Heart right ventricle (tissue), 16 donors: ENCODE results near the gene GPR3. TPM values are rescaled to one million over a fixed set of nuclear protein-coding genes. Genes with fewer than 3 reads are reported as not detected.

Source experiments
- ATAC-seq, 8 donors: fragments of 200-7000 bp; cut with Tn5 transposase; one replicate each; pipeline ENCODE4 v1.9.1; 2020; ENCODE audit warnings: mild to moderate bottlenecking in 8 of 8, moderate library complexity in 8 of 8, moderate number of reproducible peaks in 1 of 8
- DNase-seq, 2 donors: peaks; one replicate each; pipeline ENCODE4 v3.0.0-alpha.2; 2020
- H3K27ac ChIP-seq, 10 donors: fragments of 200-600 bp; sonication (generic) in 2 of 10; one replicate each; pipeline versions ENCODE4 v1.5.0 to v1.8.0; 2020 to 2022; ENCODE audit warnings: mild to moderate bottlenecking in 3 of 10
- H3K27me3 ChIP-seq, 7 donors: fragments of 200-600 bp; one replicate each; pipeline ENCODE4 v1.8.0; 2021 to 2022; ENCODE audit warnings: mild to moderate bottlenecking in 2 of 7
- H3K36me3 ChIP-seq, 9 donors: fragments of 200-600 bp; sonication (generic) in 1 of 9; one replicate each; pipeline versions ENCODE4 v1.5.0 to v1.8.0; 2020 to 2022; ENCODE audit warnings: mild to moderate bottlenecking in 2 of 9
- H3K4me1 ChIP-seq, 9 donors: fragments of 200-600 bp; sonication (generic) in 1 of 9; one replicate each; pipeline versions ENCODE4 v1.5.0 to v1.8.0; 2020 to 2022; ENCODE audit warnings: mild to moderate bottlenecking in 4 of 9
- H3K4me3 ChIP-seq, 10 donors: fragments of 200-600 bp; sonication (generic) in 2 of 10; one replicate each; pipeline versions ENCODE4 v1.5.0 to v1.8.0; 2020 to 2022; ENCODE audit warnings: mild to moderate bottlenecking in 7 of 10, moderate library complexity in 2 of 10
- H3K9me3 ChIP-seq, 11 donors: fragments of 200-600 bp in 10 of 11; sonication (generic) in 2 of 11; one replicate each; pipeline versions ENCODE4 v1.5.0 to v1.8.0; 2013 to 2022; ENCODE audit warnings: mild to moderate bottlenecking in 2 of 11, control low read depth in 1 of 11, moderate library complexity in 1 of 11
- CTCF ChIP-seq, 9 donors: fragments of 200-600 bp; sonication (generic) in 2 of 9; IDR thresholded peaks; one replicate each; pipeline versions ENCODE4 v1.5.0 to v1.8.0; 2021 to 2022; ENCODE audit warnings: antibody characterized with exemption in 9 of 9, mild to moderate bottlenecking in 5 of 9, moderate library complexity in 1 of 9
- WGBS, 2 donors: extraction: QIAGEN DNeasy Blood & Tissue Kit; methylation state at CpG; one replicate each; pipeline ENCODE4 v1.1.7; 2013; ENCODE audit warnings: inconsistent platforms in 1 of 2; 5-methylcytosine and 5-hydroxymethylcytosine counted together
- intact Hi-C, 10 donors: fragments of 100-400 bp; cut with DNase I; formaldehyde crosslinking; loops; one replicate each; pipeline versions ENCODE4 v1.11.1 to v1.14.2; 2022
- polyA plus RNA-seq, 2 donors: library from polyadenylated mRNA; stranded (reverse); fragments of 200-250 nt; gene quantifications; one replicate each; pipeline ENCODE4 v1.2.3, GENCODE V29; 2013
- total RNA-seq, 10 donors: library from RNA; stranded (reverse); fragmentation: NEBNext Ultra II Directional in 3 of 10; extraction: Animal tissue kit (Norgen Biotek cat#: 25700) in 3 of 10; gene quantifications; one replicate each; pipeline versions ENCODE4 v1.2.1 to v1.2.4, GENCODE V29; 2021 to 2023
- donor health status: Arrhythmogenic right ventricular cardiomyopathy.
- donor health status: ischemic (EF 13 %, LVEDD 7.1; RV severe dilation, severe dysfunction).
- donor health status: healthy with polysubstance abuse.
- donor health status: DM: no; HTN: yes; CAD: no.
- donor health status: DM: no; HTN: no; CAD: no.
- donor health status: ischemic (EF 25% LVEDD 6.9; RV normal size, moderate dysfunction).
- donor health status: ischemic (EF 25% LVEDD 5.7; RV mildly dilated, moderate dysfunction).
- donor health status: healthy.
- donor health status: DM: yes; HTN: yes; CAD: no.
- donor health status: Ischemic cardiomyopathy.
- donor health status: ischemic (EF 35%, LVEDD 5.7; RV mildly dilated, moderate dysfunction).
- donor health status: nonischemic (EF 11% LVEDD 7.7; RV severe dilation, severe dysfunction).
- donor health status: DM: yes; HTN: yes; CAD: no.
- donor health status: PGD.
- donor health status: ischemic (EF 29% LVEDD 5.4; RV normal size, mild dysfunction).
- donor health status: nonischemic (EF 23%, LVEDD 6.1; RV moderate dilation, normal function).

The GPR3 gene
- total and polyA plus RNA-seq, 12 donors: 0.27 to 3.4 (median 0.42) TPM; not detected in 1

- no peaks in the 10 kb centered on the region for H3K9me3 ChIP-seq
- intact Hi-C loops: loop anchor here in 2 of 10 donors (10.0 kb wide), 1 partner anchor 45 kb away; no protein-coding TSS in a partner anchor
- peaks cover 14 to 31% (median 26%) of the 10 kb centered on the region in 9 donors for H3K4me1 ChIP-seq
- WGBS, 2 donors: 8% methylated on average over 78 to 84 of the region's 84 CpGs
- peak overlapping the region in 9 of 10 donors; percentile 29 to 59 (median 48) for H3K4me3 ChIP-seq
- TF ChIP-seq CTCF (IDR thresholded peaks at IDR 0.05): no peak
- no peaks in the 10 kb centered on the region for H3K27me3 ChIP-seq
- peak; percentile 55 to 81 (median 68) for ATAC-seq
- peak; percentile 57 to 69 for DNase-seq
- H3K27ac ChIP-seq: no peak overlapping the region
- peaks cover 0 to 33% (median 2%) of the 10 kb centered on the region in 9 donors for H3K36me3 ChIP-seq
Observed at GRCh38 chr1:27349784-27350662, 42.4 kb upstream of the GPR3 start.

- Histone ChIP-seq H3K27ac (peak overlapping the region in 5 of 10 donors; percentile 4 to 59 (median 55)), H3K4me3 (peak overlapping the region in 9 of 10 donors; percentile 1 to 59 (median 48)), H3K9me3 (no peaks in the 10 kb centered on the region), H3K4me1 (peaks cover 14 to 31% (median 26%) of the 10 kb centered on the region in 9 donors), H3K36me3 (peaks cover 0 to 39% (median 10%) of the 10 kb centered on the region in 9 donors), H3K27me3 (no peaks in the 10 kb centered on the region)
- peak in 2 of 9 donors; percentile 23 to 33 for TF ChIP-seq CTCF (IDR thresholded peaks at IDR 0.05)
- ATAC-seq (peak; percentile 34 to 75 (median 54)), DNase-seq (peak; percentile 61 to 70)
- WGBS, 2 donors: 13 to 19% methylated on average over 56 to 62 of the region's 62 CpGs
- intact Hi-C loops: loop anchor here in 2 of 10 donors (10.0 kb wide), 1 partner anchor 46 kb away; no protein-coding TSS in a partner anchor
Observed at GRCh38 chr1:27350663-27351540, 41.5 kb upstream of the GPR3 start.

- 49 to 50% methylated on average over 8 of the region's 8 CpGs for WGBS, 2 donors
- H3K4me1 ChIP-seq: peaks cover 14 to 32% (median 26%) of the 10 kb centered on the region in 9 donors
- H3K27me3 ChIP-seq: no peaks in the 10 kb centered on the region
- TF ChIP-seq CTCF (IDR thresholded peaks at IDR 0.05): no peak
- H3K4me3 ChIP-seq: peak overlapping the region in 6 of 10 donors; percentile 29 to 59 (median 51)
- peak in 2 of 8 donors; percentile 1 to 2 for ATAC-seq
- H3K27ac ChIP-seq: peak overlapping the region in 5 of 10 donors; percentile 4 to 59 (median 55)
- H3K36me3 ChIP-seq: peaks cover 4 to 41% (median 16%) of the 10 kb centered on the region in 9 donors
- H3K9me3 ChIP-seq: no peaks in the 10 kb centered on the region
- intact Hi-C loops: loop anchor here in 2 of 10 donors (10.0 kb wide), 1 partner anchor 47 kb away; no protein-coding TSS in a partner anchor
- DNase-seq: no peak
Observed at GRCh38 chr1:27351541-27352107, 40.8 kb upstream of the GPR3 start.
